ENCODE data around the gene UQCRQ.

Gene UQCRQ

GRCh38 chr5:132866342-132867045, at the start of gene UQCRQ, which contains the start of gene GDF9:
UQCRQ (plus strand) TSS chr5:132866642; CDS start chr5:132866882, 240 bp downstream.
GDF9 (minus strand) TSS chr5:132866469; CDS start chr5:132864533, 1,936 bp downstream.
- peak; percentile 92 for DNase-seq

- no peak for DNase-seq
Measured at GRCh38 chr5:132817011-132817410, 49.4 kb upstream of the UQCRQ start.

- no peak for DNase-seq
Measured at GRCh38 chr5:132819468-132819867, 47.0 kb upstream of the UQCRQ start.

- peak; percentile 68 for DNase-seq
Measured at GRCh38 chr5:132820162-132820754, 46.2 kb upstream of the UQCRQ start.

- DNase-seq = no peak
Measured at GRCh38 chr5:132821350-132821749, 45.1 kb upstream of the UQCRQ start.

GRCh38 chr5:132821791-132822190, 44.7 kb upstream of the UQCRQ start:
- DNase-seq = no peak

GRCh38 chr5:132822650-132823480, 43.6 kb upstream of the UQCRQ start:
- DNase-seq = no peak

GRCh38 chr5:132823481-132824050, 42.9 kb upstream of the UQCRQ start:
- no peak for DNase-seq

GRCh38 chr5:132824426-132824825, 42.0 kb upstream of the UQCRQ start:
- DNase-seq = no peak

GRCh38 chr5:132825033-132825833, 41.2 kb upstream of the UQCRQ start:
- DNase-seq = no peak

- DNase-seq = no peak
Measured at GRCh38 chr5:132825834-132826391, 40.5 kb upstream of the UQCRQ start.

- DNase-seq = no peak
Measured at GRCh38 chr5:132826424-132827082, 39.9 kb upstream of the UQCRQ start.

- DNase-seq = no peak
Measured at GRCh38 chr5:132827943-132828673, 38.3 kb upstream of the UQCRQ start.

- no peak for DNase-seq
Measured at GRCh38 chr5:132828846-132829494, 37.5 kb upstream of the UQCRQ start.

GRCh38 chr5:132829742-132830435, 36.6 kb upstream of the UQCRQ start:
- DNase-seq = peak; percentile 60

- peak; percentile 38 for DNase-seq
Measured at GRCh38 chr5:132830436-132831094, 35.9 kb upstream of the UQCRQ start, which contains the start of gene SHROOM1. SHROOM1 (minus strand) TSS chr5:132830647; CDS start chr5:132826140, 4,507 bp downstream.

GRCh38 chr5:132831095-132831860, 35.2 kb upstream of the UQCRQ start:
- DNase-seq = no peak

GRCh38 chr5:132832612-132833011, 33.8 kb upstream of the UQCRQ start:
- no peak for DNase-seq
